AG04450 (cell line): Measurements from ENCODE around the gene NPC1. TPM values are rescaled to one million over a fixed set of nuclear protein-coding genes. Genes with fewer than 3 reads are reported as not detected.

ENCODE experiments used
- CTCF ChIA-PET: fragments of 300-600, 350-600 bp; formaldehyde crosslinking; extraction: SDS; loops from one replicate; lab custom pipeline; 2022; ENCODE audit warnings: antibody characterized with exemption, inconsistent platforms; lab: Charles Lee
- POLR2A ChIA-PET: fragments of 350-600 bp; formaldehyde crosslinking; extraction: SDS; loops from one replicate; lab custom pipeline; 2021; ENCODE audit warnings: antibody characterized with exemption, inconsistent platforms; lab: Yijun Ruan, JAX
- DNase-seq: peaks from one replicate; pipeline ENCODE4 v3.0.0-alpha.2; 2011; ENCODE audit warnings: low read depth, low spot score
- H3K27ac ChIP-seq: one replicate; pipeline ENCODE4 v1.5.1; 2012; ENCODE audit warnings: low read depth, low read length, control low read depth
- H3K27me3 ChIP-seq: one replicate; pipeline ENCODE4 v1.6.0; 2012; ENCODE audit warnings: low read length; ENCODE audit not compliant: control insufficient read depth, insufficient read depth
- H3K4me3 ChIP-seq: 2 replicates; pipeline ENCODE4 v1.5.1; 2011; ENCODE audit warnings: mild to moderate bottlenecking, low read depth, low read length, control low read depth
- H3K9me3 ChIP-seq: 2 replicates; pipeline ENCODE4 v1.5.1; 2012; ENCODE audit warnings: low read length; ENCODE audit not compliant: control insufficient read depth, insufficient read depth
- CTCF ChIP-seq: IDR thresholded peaks from 2 replicates; pipeline ENCODE4 v1.5.1; 2011; ENCODE audit warnings: low read depth, low read length, control low read depth, inconsistent platforms
- polyA plus RNA-seq: library from polyadenylated mRNA; depleted of rRNA; stranded (reverse); fragments of >200 nt; gene quantifications from 2 replicates; pipeline ENCODE4 v1.2.3, GENCODE V29; 2011

NPC1 gene
- polyA plus RNA-seq, 1 experiment, result 10.8 TPM

GRCh38 chr18:23627321-23627720 is 41.0 kb upstream of the NPC1 start:
- POLR2A ChIA-PET, result interaction anchor here (1.3 kb wide), 1 partner anchor 68 kb away, joined by 4 read pairs; no protein-coding TSS in a partner anchor

GRCh38 chr18:23626451-23627279 is 40.4 kb upstream of the NPC1 start:
- H3K9me3 ChIP-seq, result no peaks in the 10 kb centered on the region
- no peak for DNase-seq
- H3K27ac ChIP-seq, result no peak overlapping the region
- POLR2A ChIA-PET, result interaction anchor here (1.2 to 1.3 kb wide), 2 partner anchors 25 to 69 kb away, joined by 3 to 4 read pairs; no protein-coding TSS in a partner anchor
- no peak overlapping the region for H3K4me3 ChIP-seq
- H3K27me3 ChIP-seq, result no peaks in the 10 kb centered on the region
- TF ChIP-seq CTCF, result no peak
- CTCF ChIA-PET, result interaction anchor here (0.9 to 9.8 kb wide), 2 partner anchors 76 to 128 kb away, joined by 3 to 162 read pairs; no protein-coding TSS in a partner anchor

More at GRCh38 chr18:23627321-23627720, 41.0 kb upstream of the NPC1 start:
- TF ChIP-seq CTCF, result no peak
- H3K4me3 ChIP-seq, result no peak overlapping the region
- no peak overlapping the region for H3K27ac ChIP-seq
- no peak for DNase-seq
- H3K9me3 ChIP-seq, result no peaks in the 10 kb centered on the region
- H3K27me3 ChIP-seq, result no peaks in the 10 kb centered on the region
- CTCF ChIA-PET, result interaction anchor here (0.9 to 9.8 kb wide), 2 partner anchors 14 to 75 kb away, joined by 3 to 162 read pairs; no protein-coding TSS in a partner anchor

GRCh38 chr18:23623040-23623439 is 36.7 kb upstream of the NPC1 start:
- peaks cover 28% of the 10 kb centered on the region for H3K27me3 ChIP-seq
- CTCF ChIA-PET, result interaction anchor here (1.1 to 9.8 kb wide), 7 partner anchors 10 to 188 kb away, joined by 3 to 162 read pairs (median 6); no protein-coding TSS in a partner anchor
- no peaks in the 10 kb centered on the region for H3K9me3 ChIP-seq
- DNase-seq, result no peak
- no peak overlapping the region for H3K27ac ChIP-seq
- no peak for TF ChIP-seq CTCF
- H3K4me3 ChIP-seq, result no peak overlapping the region
- POLR2A ChIA-PET, result no interaction called here

GRCh38 chr18:23619388-23619881 is 33.1 kb upstream of the NPC1 start:
- Histone ChIP-seq H3K9me3 (no peaks in the 10 kb centered on the region), H3K27me3 (peaks cover 30% of the 10 kb centered on the region), H3K4me3 (peak overlapping the region; percentile 59), H3K27ac (no peak overlapping the region)
- DNase-seq, result no peak
- POLR2A ChIA-PET, result no interaction called here
- CTCF ChIA-PET, result interaction anchor here (1.0 to 1.7 kb wide), 2 partner anchors 84 to 121 kb away, joined by 3 to 9 read pairs; no protein-coding TSS in a partner anchor
- no peak for TF ChIP-seq CTCF
